Nephron progenitor cell (in vitro differentiated cells): Measurements from ENCODE around the gene ZMYND8.
A peak's percentile ranks its signal among the peaks of the same experiment; 100 is the strongest.
"Not testable (repeated sequence)": the region's sequence is repeated elsewhere in the genome, so short reads cannot be mapped to it uniquely, and the experiment has no call there.

ENCODE experiments used
- DNase-seq: peaks from one replicate; pipeline ENCODE4 v3.0.0; 2021
- H3K27ac Mint-ChIP-seq: 2 replicates; pipeline ENCODE4 v1.8.0; 2021; ENCODE audit warnings: mild to moderate bottlenecking, moderate library complexity, mixed read lengths
- H3K27me3 Mint-ChIP-seq: 2 replicates; pipeline ENCODE4 v1.8.0; 2021; ENCODE audit warnings: mild to moderate bottlenecking, low read depth, mixed read lengths; ENCODE audit not compliant: poor library complexity
- H3K36me3 Mint-ChIP-seq: 2 replicates; pipeline ENCODE4 v1.8.0; 2021; ENCODE audit warnings: low read depth, mixed read lengths
- H3K4me1 Mint-ChIP-seq: 2 replicates; pipeline ENCODE4 v1.8.0; 2021; ENCODE audit warnings: mixed read lengths
- H3K4me3 Mint-ChIP-seq: 2 replicates; pipeline ENCODE4 v1.8.0; 2021; ENCODE audit warnings: mild to moderate bottlenecking, moderate library complexity, mixed read lengths
- H3K9me3 Mint-ChIP-seq: 2 replicates; pipeline ENCODE4 v1.8.0; 2021; ENCODE audit warnings: mild to moderate bottlenecking, moderate library complexity, mixed read lengths
- TF ChIP-seq, protein P1 (sequence below): fragments of 200-600 bp; sonication (generic); IDR thresholded peaks from 2 replicates; pipeline ENCODE4 v1.5.0; 2021; ENCODE audit warnings: antibody characterized with exemption

ZMYND8 gene

GRCh38 chr20:47263465-47264084 is 92.9 kb downstream of the ZMYND8 start:
- Mint-ChIP-seq H3K4me3 (no peak overlapping the region), H3K9me3 (no peaks in the 10 kb centered on the region), H3K4me1 (peaks cover 38% of the 10 kb centered on the region), H3K27me3 (peaks cover 2% of the 10 kb centered on the region), H3K36me3 (peaks cover 77% of the 10 kb centered on the region), H3K27ac (peak overlapping the region; percentile 88)
- DNase-seq: no peak
- TF ChIP-seq, protein P1, sequence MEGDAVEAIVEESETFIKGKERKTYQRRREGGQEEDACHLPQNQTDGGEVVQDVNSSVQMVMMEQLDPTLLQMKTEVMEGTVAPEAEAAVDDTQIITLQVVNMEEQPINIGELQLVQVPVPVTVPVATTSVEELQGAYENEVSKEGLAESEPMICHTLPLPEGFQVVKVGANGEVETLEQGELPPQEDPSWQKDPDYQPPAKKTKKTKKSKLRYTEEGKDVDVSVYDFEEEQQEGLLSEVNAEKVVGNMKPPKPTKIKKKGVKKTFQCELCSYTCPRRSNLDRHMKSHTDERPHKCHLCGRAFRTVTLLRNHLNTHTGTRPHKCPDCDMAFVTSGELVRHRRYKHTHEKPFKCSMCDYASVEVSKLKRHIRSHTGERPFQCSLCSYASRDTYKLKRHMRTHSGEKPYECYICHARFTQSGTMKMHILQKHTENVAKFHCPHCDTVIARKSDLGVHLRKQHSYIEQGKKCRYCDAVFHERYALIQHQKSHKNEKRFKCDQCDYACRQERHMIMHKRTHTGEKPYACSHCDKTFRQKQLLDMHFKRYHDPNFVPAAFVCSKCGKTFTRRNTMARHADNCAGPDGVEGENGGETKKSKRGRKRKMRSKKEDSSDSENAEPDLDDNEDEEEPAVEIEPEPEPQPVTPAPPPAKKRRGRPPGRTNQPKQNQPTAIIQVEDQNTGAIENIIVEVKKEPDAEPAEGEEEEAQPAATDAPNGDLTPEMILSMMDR: no peak

- Mint-ChIP-seq H3K27ac (peak overlapping the region; percentile 72), H3K4me3 (no peak overlapping the region), H3K4me1 (peaks cover 40% of the 10 kb centered on the region), H3K27me3 (peaks cover 2% of the 10 kb centered on the region), H3K36me3 (peaks cover 80% of the 10 kb centered on the region), H3K9me3 (no peaks in the 10 kb centered on the region)
- no peak for DNase-seq
- TF ChIP-seq, protein P1: no peak
These were observed 93.4 kb downstream of the ZMYND8 start for GRCh38 chr20:47263080-47263464.

- Mint-ChIP-seq H3K36me3 (peaks cover 80% of the 10 kb centered on the region), H3K9me3 (no peaks in the 10 kb centered on the region), H3K4me3 (no peak overlapping the region), H3K27me3 (peaks cover 2% of the 10 kb centered on the region), H3K27ac (peak overlapping the region; percentile 4), H3K4me1 (peaks cover 40% of the 10 kb centered on the region)
- no peak for DNase-seq
- TF ChIP-seq, protein P1: no peak
These were observed 94.0 kb downstream of the ZMYND8 start for GRCh38 chr20:47262365-47263013.

GRCh38 chr20:47262008-47262364 is 94.5 kb downstream of the ZMYND8 start:
- Mint-ChIP-seq H3K4me3 (no peak overlapping the region), H3K27me3 (peaks cover 2% of the 10 kb centered on the region), H3K27ac (peak overlapping the region; percentile 4), H3K4me1 (peaks cover 34% of the 10 kb centered on the region), H3K36me3 (peaks cover 80% of the 10 kb centered on the region), H3K9me3 (no peaks in the 10 kb centered on the region)
- DNase-seq: no peak
- TF ChIP-seq, protein P1: no peak

DNA sequence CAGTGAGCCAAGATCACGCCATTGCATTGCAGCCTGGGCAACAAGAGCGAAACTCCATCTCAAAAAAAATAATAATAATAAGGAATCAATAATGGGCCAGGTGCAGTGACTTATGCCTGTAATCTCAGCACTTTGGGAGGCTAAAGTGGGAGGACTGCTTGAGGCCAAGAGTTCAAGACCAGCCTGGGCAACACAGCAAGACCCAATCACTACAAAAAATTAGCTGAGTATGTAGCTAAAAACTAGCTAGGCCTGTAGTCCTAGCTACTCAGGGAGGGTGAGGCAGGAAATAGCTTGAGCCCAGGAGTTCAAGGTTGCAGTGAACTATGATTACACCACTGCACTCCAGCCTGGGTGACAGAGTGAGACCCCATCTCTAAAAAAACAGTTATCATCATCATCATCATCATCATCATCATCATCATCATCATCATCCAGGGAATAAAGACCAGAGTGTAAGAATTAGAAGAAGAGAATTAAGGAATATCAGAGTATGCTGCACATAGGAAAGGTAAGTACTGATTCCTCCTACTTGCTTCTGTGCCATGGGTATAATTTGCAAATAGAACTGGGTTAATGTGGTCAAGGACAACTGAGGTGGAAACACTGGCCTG is 95.2 kb downstream of the ZMYND8 start:
- H3K27ac Mint-ChIP-seq, H3K4me3 Mint-ChIP-seq, DNase-seq, H3K9me3 Mint-ChIP-seq, H3K27me3 Mint-ChIP-seq: not testable (repeated sequence)
- Mint-ChIP-seq H3K4me1 (peaks cover 30% of the 10 kb centered on the region), H3K36me3 (peaks cover 80% of the 10 kb centered on the region)

DNA sequence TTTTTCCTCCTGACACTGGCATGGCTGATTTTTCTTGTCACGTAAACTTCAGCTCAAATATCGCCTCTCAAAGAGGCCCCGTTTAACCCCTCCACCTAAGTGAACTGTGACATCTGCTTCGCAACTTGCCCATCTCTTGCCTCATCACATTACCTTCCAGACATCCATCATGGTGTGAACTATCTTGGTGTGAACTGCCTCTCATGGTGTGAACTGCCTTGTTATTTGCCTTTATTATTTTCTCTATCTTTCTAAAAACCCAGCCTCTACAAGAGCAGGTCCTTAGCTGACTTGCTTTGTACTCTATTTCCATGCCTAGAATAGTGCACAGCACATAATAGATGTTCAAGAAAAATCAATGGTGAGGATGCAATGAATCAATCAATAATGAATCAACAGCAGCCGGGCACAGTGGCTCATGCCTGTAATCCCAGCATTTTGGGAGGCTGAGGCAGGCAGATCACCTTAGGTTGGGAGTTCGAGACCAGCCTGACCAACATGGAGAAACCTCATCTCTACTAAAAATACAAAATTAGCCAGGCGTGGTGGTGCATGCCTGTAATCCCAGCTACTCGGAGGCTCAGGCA is 95.9 kb downstream of the ZMYND8 start:
- Mint-ChIP-seq H3K36me3 (peaks cover 80% of the 10 kb centered on the region), H3K4me1 (peaks cover 30% of the 10 kb centered on the region), H3K27ac (peak overlapping the region; percentile 5)
- not testable (repeated sequence) for H3K4me3 Mint-ChIP-seq, H3K9me3 Mint-ChIP-seq, H3K27me3 Mint-ChIP-seq, DNase-seq
